ENCODE results near the gene THRB.

DNA sequence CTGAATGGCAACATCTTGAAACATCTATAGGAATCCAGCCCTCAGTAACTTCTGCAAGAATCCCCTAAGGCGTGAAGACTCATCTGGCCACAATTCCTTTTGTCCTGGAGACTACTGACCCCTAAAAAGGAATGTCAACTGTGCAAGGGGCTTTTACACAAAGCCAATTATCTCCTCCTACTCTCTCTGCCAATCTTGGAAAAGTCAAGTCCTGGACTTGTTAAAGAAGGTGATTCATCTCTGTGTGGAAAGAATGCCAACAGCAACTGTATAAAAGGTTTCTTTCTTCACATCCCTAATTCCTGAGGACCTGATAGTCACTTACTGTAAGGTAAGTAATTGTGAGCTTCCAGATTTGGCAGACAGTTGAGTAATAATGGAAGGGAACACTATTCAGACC is 22.3 kb downstream of the THRB start:
- TF ChIP-seq, protein P1, sequence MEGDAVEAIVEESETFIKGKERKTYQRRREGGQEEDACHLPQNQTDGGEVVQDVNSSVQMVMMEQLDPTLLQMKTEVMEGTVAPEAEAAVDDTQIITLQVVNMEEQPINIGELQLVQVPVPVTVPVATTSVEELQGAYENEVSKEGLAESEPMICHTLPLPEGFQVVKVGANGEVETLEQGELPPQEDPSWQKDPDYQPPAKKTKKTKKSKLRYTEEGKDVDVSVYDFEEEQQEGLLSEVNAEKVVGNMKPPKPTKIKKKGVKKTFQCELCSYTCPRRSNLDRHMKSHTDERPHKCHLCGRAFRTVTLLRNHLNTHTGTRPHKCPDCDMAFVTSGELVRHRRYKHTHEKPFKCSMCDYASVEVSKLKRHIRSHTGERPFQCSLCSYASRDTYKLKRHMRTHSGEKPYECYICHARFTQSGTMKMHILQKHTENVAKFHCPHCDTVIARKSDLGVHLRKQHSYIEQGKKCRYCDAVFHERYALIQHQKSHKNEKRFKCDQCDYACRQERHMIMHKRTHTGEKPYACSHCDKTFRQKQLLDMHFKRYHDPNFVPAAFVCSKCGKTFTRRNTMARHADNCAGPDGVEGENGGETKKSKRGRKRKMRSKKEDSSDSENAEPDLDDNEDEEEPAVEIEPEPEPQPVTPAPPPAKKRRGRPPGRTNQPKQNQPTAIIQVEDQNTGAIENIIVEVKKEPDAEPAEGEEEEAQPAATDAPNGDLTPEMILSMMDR (IDR thresholded peaks at IDR 0.05): no peak
- no peak for TF ChIP-seq POLR2A (IDR thresholded peaks at IDR 0.05)
- no peak for TF ChIP-seq POLR2AphosphoS5 (IDR thresholded peaks at IDR 0.05)
